CD14-positive monocyte (primary cell): ENCODE results near the gene SINHCAF. TPM values are rescaled to one million over a fixed set of nuclear protein-coding genes. Genes with fewer than 3 reads are reported as not detected.

Experiments
- DNase-seq, 3 donors: peaks; one replicate each; pipeline ENCODE4 v3.0.0-alpha.2; 2011 to 2022
- H2AFZ ChIP-seq: 2 replicates; pipeline ENCODE4 v1.6.0; 2012; ENCODE audit warnings: mild to moderate bottlenecking, low read depth, low read length, inconsistent platforms; ENCODE audit not compliant: insufficient read depth, poor library complexity, severe bottlenecking
- H3K27ac ChIP-seq, 2 donors: 1 replicate in 1 of 2; 2 replicates in 1 of 2; pipeline ENCODE4 v1.5.1; 2012 to 2013; ENCODE audit warnings: low read length in 2 of 2, control low read depth in 1 of 2, inconsistent platforms in 1 of 2, low read depth in 1 of 2, mild to moderate bottlenecking in 1 of 2
- H3K27me3 ChIP-seq, 2 donors: one replicate each; pipeline versions ENCODE4 v1.6.0 to v1.6.1; 2011 to 2013; ENCODE audit warnings: low read length in 2 of 2; ENCODE audit not compliant: control insufficient read depth in 2 of 2, insufficient read depth in 2 of 2
- H3K36me3 ChIP-seq, 2 donors: replicated peaks in 1 of 2; 1 replicate in 1 of 2; 2 replicates in 1 of 2; pipeline versions ENCODE4 v1.5.1 to v1.6.1; 2012 to 2013; ENCODE audit warnings: low read length in 2 of 2, control low read depth in 1 of 2, inconsistent platforms in 1 of 2, mild to moderate bottlenecking in 1 of 2; ENCODE audit not compliant: insufficient read depth in 2 of 2, control insufficient read depth in 1 of 2
- H3K4me1 ChIP-seq, 2 donors: 1 replicate in 1 of 2; 2 replicates in 1 of 2; pipeline versions ENCODE4 v1.5.1 to v1.6.1; 2012 to 2013; ENCODE audit warnings: low read length in 2 of 2, control low read depth in 1 of 2, inconsistent platforms in 1 of 2, mild to moderate bottlenecking in 1 of 2, moderate library complexity in 1 of 2; ENCODE audit not compliant: insufficient read depth in 2 of 2, control insufficient read depth in 1 of 2
- H3K4me2 ChIP-seq: replicated peaks from 2 replicates; pipeline ENCODE3; 2012; ENCODE audit warnings: low read length, moderate library complexity, mild to moderate bottlenecking; ENCODE audit not compliant: poor library complexity, severe bottlenecking; ENCODE audit errors: extremely low read depth
- H3K4me3 ChIP-seq, 3 experiments: fragments of 200-600 bp in 1 of 3; sonication (generic) in 1 of 3; replicated peaks in 1 of 3; 1 replicate in 2 of 3; 2 replicates in 1 of 3; pipeline ENCODE4 v1.5.1; 2011 to 2013; ENCODE audit warnings: low read length in 3 of 3, mild to moderate bottlenecking in 3 of 3, control low read depth in 2 of 3, low read depth in 2 of 3, inconsistent platforms in 1 of 3, moderate library complexity in 1 of 3
- H3K79me2 ChIP-seq: 2 replicates; pipeline ENCODE4 v1.6.0; 2012; ENCODE audit warnings: mild to moderate bottlenecking, control low read depth, inconsistent platforms, low read length, moderate library complexity; ENCODE audit not compliant: insufficient read depth
- H3K9ac ChIP-seq: 2 replicates; pipeline ENCODE4 v1.6.0; 2017; ENCODE audit warnings: low read length, mild to moderate bottlenecking; ENCODE audit not compliant: insufficient read depth, poor library complexity, severe bottlenecking
- H3K9me3 ChIP-seq, 2 donors: replicated peaks in 1 of 2; 1 replicate in 1 of 2; 2 replicates in 1 of 2; pipeline versions ENCODE4 v1.5.1 to v1.6.1; 2012 to 2013; ENCODE audit warnings: low read length in 2 of 2, control low read depth in 1 of 2; ENCODE audit not compliant: control insufficient read depth in 1 of 2, insufficient read depth in 1 of 2
- H4K20me1 ChIP-seq: 2 replicates; pipeline ENCODE4 v1.6.0; 2012; ENCODE audit warnings: mild to moderate bottlenecking, low read length, control low read depth, moderate library complexity; ENCODE audit not compliant: insufficient read depth
- H3K27ac Mint-ChIP-seq, 7 donors: one replicate each; pipeline ENCODE4 v1.8.0; 2020; ENCODE audit warnings: mild to moderate bottlenecking in 7 of 7, mixed read lengths in 7 of 7, moderate library complexity in 6 of 7, inconsistent platforms in 2 of 7
- H3K27me3 Mint-ChIP-seq, 3 donors: one replicate each; pipeline ENCODE4 v1.8.0; 2021 to 2022; ENCODE audit warnings: low read depth in 3 of 3, mild to moderate bottlenecking in 3 of 3, mixed read lengths in 3 of 3, moderate library complexity in 3 of 3, inconsistent platforms in 1 of 3
- H3K36me3 Mint-ChIP-seq, 2 donors: one replicate each; pipeline ENCODE4 v1.8.0; 2020; ENCODE audit warnings: mixed read lengths in 2 of 2, inconsistent platforms in 1 of 2, mild to moderate bottlenecking in 1 of 2
- H3K4me1 Mint-ChIP-seq: one replicate; pipeline ENCODE4 v1.8.0; 2020; ENCODE audit warnings: mild to moderate bottlenecking, mixed read lengths
- H3K4me3 Mint-ChIP-seq, 2 donors: one replicate each; pipeline ENCODE4 v1.8.0; 2020; ENCODE audit warnings: mild to moderate bottlenecking in 2 of 2, mixed read lengths in 2 of 2, moderate library complexity in 1 of 2
- H3K9me3 Mint-ChIP-seq, 7 donors: one replicate each; pipeline ENCODE4 v1.8.0; 2020 to 2022; ENCODE audit warnings: mixed read lengths in 7 of 7, mild to moderate bottlenecking in 6 of 7, moderate library complexity in 6 of 7, inconsistent platforms in 2 of 7
- CTCF ChIP-seq: fragments of 200-600 bp; IDR thresholded peaks from one replicate; pipeline ENCODE4 v1.8.0; 2022; ENCODE audit warnings: antibody characterized with exemption, mild to moderate bottlenecking
- WGBS: methylation state at CpG from one replicate; pipeline ENCODE4 v1.1.5; 2013; ENCODE audit warnings: missing lambda C conversion rate; ENCODE audit not compliant: insufficient coverage; 5-methylcytosine and 5-hydroxymethylcytosine counted together
- intact Hi-C, 2 donors: fragments of 100-400 bp; cut with micrococcal nuclease; formaldehyde crosslinking; loops; one replicate each; pipeline versions ENCODE4 v1.15.0 to v1.15.1; 2023
- polyA plus RNA-seq, 3 donors: library from polyadenylated mRNA; depleted of rRNA in 1 of 3; unstranded in 2 of 3; stranded (reverse) in 1 of 3; fragments of 300-500 nt in 2 of 3; fragments of >200 nt in 1 of 3; fragmentation: Illumina TruSeq in 2 of 3; gene quantifications; 1 replicate in 2 of 3; 2 replicates in 1 of 3; pipeline ENCODE4 v1.2.3, GENCODE V29; 2012 to 2021

SINHCAF gene
- polyA plus RNA-seq, 3 donors: 14.2 to 20.2 (median 20.1) TPM

GRCh38 chr12:31342286-31342685 lies 16.3 kb upstream of the SINHCAF start:
- no peak for DNase-seq

DNA sequence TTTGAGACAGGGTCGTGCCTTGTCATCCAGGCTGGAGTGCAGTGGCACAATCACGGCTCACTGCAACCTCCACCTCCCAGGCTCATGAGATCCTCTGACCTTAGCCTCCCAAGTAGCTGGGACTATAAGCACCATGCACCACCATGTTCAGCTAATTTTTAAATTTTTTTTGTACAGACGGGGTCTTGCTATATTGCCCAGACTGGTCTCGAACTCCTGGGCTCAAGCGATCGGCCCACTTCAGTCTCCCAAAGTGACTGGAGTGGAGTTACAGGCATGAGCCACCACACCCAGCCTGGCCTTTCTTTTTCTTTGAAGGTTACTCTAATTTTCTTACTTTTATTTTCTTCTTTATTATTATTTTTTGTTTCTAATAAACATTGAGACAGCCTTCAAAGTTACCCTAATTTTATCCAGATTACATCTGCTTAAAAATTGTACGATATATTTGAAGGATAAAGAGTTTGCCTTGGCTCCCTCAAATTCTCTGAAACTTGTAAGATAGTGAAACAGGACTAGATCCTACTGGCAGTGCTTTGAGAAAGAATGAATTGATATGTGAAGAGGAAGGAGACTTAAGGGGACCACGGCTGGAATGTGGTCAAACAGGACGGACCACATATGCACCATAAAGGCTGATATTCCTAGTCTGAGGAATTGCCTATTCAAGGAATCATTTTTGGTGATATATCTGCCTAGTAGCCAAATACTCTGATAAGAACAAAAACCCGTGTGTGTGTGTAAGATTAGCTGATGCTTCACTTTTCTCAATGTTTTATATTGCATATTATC lies 14.1 kb upstream of the SINHCAF start:
- Histone ChIP-seq H3K9me3 (no peaks in the 10 kb centered on the region), H3K27ac (no peak overlapping the region), H2AFZ (no peak overlapping the region), H3K4me2 (no peak overlapping the region), H3K9ac (no peak overlapping the region), H3K36me3 (no peaks in the 10 kb centered on the region), H4K20me1 (no peaks in the 10 kb centered on the region), H3K27me3 (no peaks in the 10 kb centered on the region), H3K79me2 (no peaks in the 10 kb centered on the region), H3K4me3 (no peak overlapping the region), H3K4me1 (no peaks in the 10 kb centered on the region)
- DNase-seq: no peak
- no peak for TF ChIP-seq CTCF
- no peaks in the 10 kb centered on the region for H3K9me3 Mint-ChIP-seq
- intact Hi-C loops: no loop called here
- 94% methylated on average over 5 of the region's 10 CpGs for WGBS
- H3K36me3 Mint-ChIP-seq: no peaks in the 10 kb centered on the region
- no peak overlapping the region for H3K27ac Mint-ChIP-seq
- peaks cover 0 to 2% (median 0%) of the 10 kb centered on the region in 3 donors for H3K27me3 Mint-ChIP-seq
- H3K4me3 Mint-ChIP-seq: no peak overlapping the region
- H3K4me1 Mint-ChIP-seq: no peaks in the 10 kb centered on the region

More at GRCh38 chr12:31342286-31342685, 16.3 kb upstream of the SINHCAF start:
- Mint-ChIP-seq H3K36me3 (no peaks in the 10 kb centered on the region), H3K4me3 (no peak overlapping the region), H3K9me3 (no peaks in the 10 kb centered on the region), H3K27me3 (peaks cover 8 to 11% (median 11%) of the 10 kb centered on the region in 3 donors), H3K4me1 (peaks cover 4% of the 10 kb centered on the region), H3K27ac (no peak overlapping the region)
- Histone ChIP-seq H3K79me2 (no peaks in the 10 kb centered on the region), H3K4me1 (no peaks in the 10 kb centered on the region), H3K27me3 (peaks cover 0 to 9% of the 10 kb centered on the region in 2 donors), H4K20me1 (no peaks in the 10 kb centered on the region), H3K9ac (no peak overlapping the region), H3K4me2 (no peak overlapping the region), H3K36me3 (no peaks in the 10 kb centered on the region), H3K4me3 (no peak overlapping the region), H2AFZ (no peak overlapping the region), H3K27ac (no peak overlapping the region), H3K9me3 (no peaks in the 10 kb centered on the region)
- 100% methylated on average over 1 of the region's 1 CpG for WGBS
- intact Hi-C loops: no loop called here
- TF ChIP-seq CTCF: no peak
